HepG2 (cell line): Measurements from ENCODE around the gene KPNA4. TPM values are rescaled to one million over a fixed set of nuclear protein-coding genes. Genes with fewer than 3 reads are reported as not detected.

Experiments used
- ATAC-seq: fragments of 200-7000 bp; cut with Tn5 transposase; 3 replicates; pipeline ENCODE4 v1.9.1; 2020; ENCODE audit warnings: mild to moderate bottlenecking, moderate library complexity
- BruUV-seq: library from RNA; stranded (reverse); fragments of 400-500 nt; replicated peaks from 2 replicates; lab custom pipeline; 2021; lab: Mats Ljungman, UMichigan
- CTCF ChIA-PET: fragments of 300-600 bp; formaldehyde crosslinking; extraction: SDS; loops from one replicate; lab custom pipeline; 2021; ENCODE audit warnings: low total read pairs, inconsistent platforms, low intra/inter-chr PET ratio; lab: Yijun Ruan, JAX
- POLR2A ChIA-PET: fragments of 350-600 bp; sonication (Branson Sonifier 250); formaldehyde crosslinking; loops from one replicate; lab custom pipeline; 2020; ENCODE audit warnings: antibody characterized with exemption, inconsistent platforms; lab: Yijun Ruan, JAX
- DNase-seq: peaks from one replicate; pipeline ENCODE4 v3.0.0-alpha.2; 2015; ENCODE audit warnings: low spot score
- FAIRE-seq: peaks from 3 replicates; lab custom pipeline; 2011; peaks lifted over from hg19 to GRCh38; lab: Jason Lieb, UNC
- H2AFZ ChIP-seq: one replicate; pipeline ENCODE4 v1.6.1; 2011; ENCODE audit warnings: low read length, inconsistent platforms
- H3K27ac ChIP-seq: fragments of 300-600 bp; 3 replicates; pipeline ENCODE4 v1.8.0; 2011; ENCODE audit warnings: mixed run types, mild to moderate bottlenecking, mixed read lengths, low read length, inconsistent platforms; ENCODE audit not compliant: insufficient read depth; ENCODE audit errors: extremely low read length
- H3K27me3 ChIP-seq, 2 experiments: fragments of 200-600 bp in 1 of 2; 2 replicates in 1 of 2; 3 replicates in 1 of 2; pipeline versions ENCODE4 v1.6.0 to v1.8.0; 2011; ENCODE audit warnings: low read length in 2 of 2, mild to moderate bottlenecking in 2 of 2, moderate library complexity in 2 of 2, inconsistent platforms in 1 of 2; ENCODE audit not compliant: insufficient read depth in 2 of 2, control insufficient read depth in 1 of 2
- H3K36me3 ChIP-seq, 2 experiments: fragments of 200-600 bp in 1 of 2; replicated peaks in 1 of 2; 2 replicates in 1 of 2; 3 replicates in 1 of 2; pipeline versions ENCODE4 v1.5.1 to v1.8.0; 2011; ENCODE audit warnings: low read length in 2 of 2, inconsistent platforms in 1 of 2; ENCODE audit not compliant: insufficient read depth in 2 of 2, control insufficient read depth in 1 of 2
- H3K4me1 ChIP-seq: 2 replicates; pipeline ENCODE4 v1.5.1; 2012; ENCODE audit warnings: low read length, inconsistent platforms; ENCODE audit not compliant: insufficient read depth
- H3K4me2 ChIP-seq: 2 replicates; pipeline ENCODE4 v1.6.0; 2011; ENCODE audit warnings: low read depth, low read length, inconsistent platforms
- H3K4me3 ChIP-seq, 3 experiments: fragments of 200-600 bp in 1 of 3; sonication (generic), shearing (Covaris generic) in 1 of 3; replicated peaks in 1 of 3; 2 replicates each; pipeline ENCODE4 v1.5.1; 2011 to 2016; ENCODE audit warnings: low read length in 3 of 3, inconsistent platforms in 2 of 3, low read depth in 2 of 3, mild to moderate bottlenecking in 2 of 3, control low read depth in 1 of 3, mixed read lengths in 1 of 3; ENCODE audit not compliant: insufficient read depth in 1 of 3
- H3K79me2 ChIP-seq: one replicate; pipeline ENCODE4 v1.6.1; 2011; ENCODE audit warnings: low read length, inconsistent platforms; ENCODE audit not compliant: insufficient read depth
- H3K9ac ChIP-seq: 2 replicates; pipeline ENCODE4 v1.6.0; 2011; ENCODE audit warnings: mild to moderate bottlenecking, low read depth, low read length, inconsistent platforms; ENCODE audit not compliant: insufficient read depth
- H3K9me3 ChIP-seq: 2 replicates; pipeline ENCODE4 v1.5.1; 2012; ENCODE audit warnings: mild to moderate bottlenecking, low read length
- H4K20me1 ChIP-seq: 2 replicates; pipeline ENCODE4 v1.6.0; 2011; ENCODE audit warnings: inconsistent platforms, mild to moderate bottlenecking, low read length, moderate library complexity; ENCODE audit not compliant: insufficient read depth
- ATF7-NPFF ChIP-seq: sonication (generic); formaldehyde crosslinking; IDR thresholded peaks from 2 replicates; pipeline ENCODE4 v1.8.1; 2023; ENCODE audit warnings: mild to moderate bottlenecking, low read depth, missing genetic modification reagents, moderate library complexity
- BRD4 ChIP-seq: sonication (generic); formaldehyde crosslinking; IDR thresholded peaks from 2 replicates; pipeline ENCODE4 v1.4.0; 2020; ENCODE audit warnings: missing genetic modification reagents
- CHCHD3 ChIP-seq: sonication (generic); formaldehyde crosslinking; IDR thresholded peaks from 2 replicates; pipeline ENCODE4 v1.8.0; 2022; ENCODE audit warnings: mild to moderate bottlenecking, missing genetic modification reagents, moderate library complexity
- CHD4 ChIP-seq: fragments of 200-600 bp; sonication (generic); IDR thresholded peaks from 2 replicates; pipeline ENCODE4 v1.7.0; 2017; ENCODE audit warnings: mild to moderate bottlenecking, low read length, borderline replicate concordance
- CREB1 ChIP-seq, 2 experiments: fragments of 450-650 bp in 1 of 2; IDR thresholded peaks; 2 replicates each; pipeline ENCODE4 v1.6.1; 2016 to 2017; ENCODE audit warnings: control low read depth in 1 of 2, mild to moderate bottlenecking in 1 of 2, missing compliant biosample characterization in 1 of 2, missing genetic modification characterization in 1 of 2
- ELF1 ChIP-seq: sonication (generic); formaldehyde crosslinking; IDR thresholded peaks from 2 replicates; pipeline ENCODE4 v1.4.0; 2020; ENCODE audit warnings: missing genetic modification reagents
- KAT8 ChIP-seq: IDR thresholded peaks from 2 replicates; pipeline ENCODE4 v1.6.1; 2016; ENCODE audit warnings: missing genetic modification reagents, missing compliant biosample characterization
- NBN ChIP-seq: fragments of 450-650 bp; conservative IDR thresholded peaks from 2 replicates; pipeline ENCODE4 v1.6.1; 2017
- PAX8 ChIP-seq: sonication (generic); formaldehyde crosslinking; IDR thresholded peaks from 2 replicates; pipeline ENCODE4 v1.8.0; 2022; ENCODE audit warnings: mild to moderate bottlenecking, missing genetic modification reagents, borderline replicate concordance
- PCBP1 ChIP-seq: fragments of 200-400 bp; formaldehyde crosslinking; IDR thresholded peaks from 2 replicates; pipeline ENCODE4 v1.6.1; 2017; ENCODE audit warnings: mild to moderate bottlenecking, low read depth, low read length, borderline replicate concordance
- PREB ChIP-seq: sonication (generic); formaldehyde crosslinking; IDR thresholded peaks from 2 replicates; pipeline ENCODE4 v1.4.0; 2020; ENCODE audit warnings: missing genetic modification reagents
- RXRA ChIP-seq: sonication (generic); formaldehyde crosslinking; IDR thresholded peaks from 2 replicates; pipeline ENCODE4 v1.5.1; 2020; ENCODE audit warnings: missing genetic modification reagents
- TCF7 ChIP-seq: sonication (generic); IDR thresholded peaks from 2 replicates; pipeline ENCODE4 v1.6.1; 2016; ENCODE audit warnings: antibody characterized with exemption, low read depth
- TEAD3 ChIP-seq: optimal IDR thresholded peaks from 2 replicates; pipeline ENCODE3; 2016; ENCODE audit warnings: borderline replicate concordance
- TFAP4 ChIP-seq: sonication (generic); IDR thresholded peaks from 2 replicates; pipeline ENCODE4 v1.6.1; 2016; ENCODE audit warnings: low read depth, borderline replicate concordance
- UBTF ChIP-seq: sonication (generic); formaldehyde crosslinking; IDR thresholded peaks from 2 replicates; pipeline ENCODE4 v1.4.0; 2020; ENCODE audit warnings: mild to moderate bottlenecking, missing genetic modification reagents
- ZBTB38 ChIP-seq: sonication (generic); formaldehyde crosslinking; IDR thresholded peaks from 2 replicates; pipeline ENCODE4 v1.5.1; 2020; ENCODE audit warnings: mild to moderate bottlenecking, missing genetic modification reagents
- ZNF629 ChIP-seq: sonication (generic); formaldehyde crosslinking; conservative IDR thresholded peaks from 2 replicates; pipeline ENCODE4 v1.5.0; 2020; ENCODE audit warnings: missing genetic modification reagents
- ZNF691 ChIP-seq: sonication (generic); formaldehyde crosslinking; IDR thresholded peaks from 2 replicates; pipeline ENCODE4 v1.4.0; 2020; ENCODE audit warnings: missing genetic modification reagents, low read depth, mild to moderate bottlenecking, borderline replicate concordance
- WGBS: methylation state at CpG from one replicate; pipeline ENCODE4 v1.1.6; 2017; ENCODE audit warnings: low lambda C conversion rate; 5-methylcytosine and 5-hydroxymethylcytosine counted together
- in situ Hi-C: cut with HindIII; loops from 2 replicates; pipeline ENCODE4 v1.10.0; 2017; ENCODE audit warnings: low pct_unique_long_range_greater_than_20kb; ENCODE audit not compliant: extremely low pct_ligation_motif_present
- intact Hi-C: fragments of 100-400 bp; cut with micrococcal nuclease; formaldehyde crosslinking; loops from one replicate; pipeline ENCODE4 v1.10.0; 2022; ENCODE audit not compliant: unreplicated experiment
- polyA plus RNA-seq, 8 experiments: library from polyadenylated mRNA; depleted of rRNA in 3 of 8; stranded (reverse) in 7 of 8; unstranded in 1 of 8; fragments of >200 nt; fragmentation: Illumina TruSeq in 4 of 8; extraction: Trizol in 4 of 8; gene quantifications; 2 replicates each; pipeline versions ENCODE4 v1.2.1 to v1.2.3, GENCODE V29; 2011 to 2016; ENCODE audit warnings: low read depth in 4 of 8, missing spikeins in 1 of 8, mixed read lengths in 1 of 8; ENCODE audit not compliant: insufficient read depth in 1 of 8
- total RNA-seq, 5 experiments: library from RNA; depleted of rRNA; stranded (reverse); fragments of >200 nt; fragmentation: Illumina TruSeq; extraction: Trizol; gene quantifications; 2 replicates each; pipeline ENCODE4 v1.2.3, GENCODE V29; 2016; ENCODE audit warnings: low read depth in 1 of 5

Gene KPNA4
- total and polyA plus RNA-seq, 2 of the 13 experiments (the other 11 are each of a cell fraction or from before 2014, with no cell fraction given), result 9.9 to 27.9 TPM

GRCh38 chr3:160450846-160451245 lies 114.5 kb downstream of the KPNA4 start:
- H3K4me2 ChIP-seq, result no peak overlapping the region
- no peak for ATAC-seq
- 68% methylated on average over 3 of the region's 3 CpGs for WGBS
- H3K36me3 ChIP-seq, result no peaks in the 10 kb centered on the region
- FAIRE-seq, result no peak
- H3K79me2 ChIP-seq, result no peaks in the 10 kb centered on the region
- DNase-seq, result no peak
- no TSS peak for BruUV-seq
- no peaks in the 10 kb centered on the region for H3K9me3 ChIP-seq
- H2AFZ ChIP-seq, result no peak overlapping the region
- in situ Hi-C loops (no loop called here), intact Hi-C loops (no loop called here)
- CTCF ChIA-PET, result no interaction called here
- TF ChIP-seq UBTF, result no peak
- TF ChIP-seq RXRA (CRISPR knock-in tag), result no peak
- no peak for TF ChIP-seq TEAD3 (CRISPR knock-in tag)
- no peak for TF ChIP-seq ATF7-NPFF (CRISPR knock-in tag)
- no peak for TF ChIP-seq TCF7
- no peak for TF ChIP-seq ZBTB38 (CRISPR knock-in tag)
- no peak for TF ChIP-seq CHD4
- TF ChIP-seq BRD4 (CRISPR knock-in tag), result no peak
- TF ChIP-seq ZNF691 (CRISPR knock-in tag), result no peak
- TF ChIP-seq NBN, result no peak
- no peak for TF ChIP-seq CHCHD3 (CRISPR knock-in tag)
- no peak for TF ChIP-seq KAT8 (CRISPR knock-in tag)
- no peak for TF ChIP-seq CREB1 (IDR thresholded peaks at IDR 0.05)
- no peak for TF ChIP-seq CREB1 (CRISPR knock-in tag; IDR thresholded peaks at IDR 0.05)
- no peak for TF ChIP-seq PCBP1
- TF ChIP-seq PREB, result no peak
- no peak for TF ChIP-seq PAX8 (CRISPR knock-in tag)
- TF ChIP-seq TFAP4, result no peak
- TF ChIP-seq ZNF629 (CRISPR knock-in tag), result no peak
- no peak for TF ChIP-seq ELF1
- H3K9ac ChIP-seq, result no peak overlapping the region
- H3K27ac ChIP-seq, result no peak overlapping the region
- 0 out of 2 replicates have a peak, but pooled peaks cover 11% of the 10 kb centered on the region for H3K4me1 ChIP-seq
- no peak overlapping the region for H3K4me3 ChIP-seq
- POLR2A ChIA-PET, result no interaction called here
- no peaks in the 10 kb centered on the region; a peak in 2 of 5 replicates for H3K27me3 ChIP-seq
- H4K20me1 ChIP-seq, result no peaks in the 10 kb centered on the region
